GM19351 (cell line): ENCODE data around the gene POR.
"Not testable (repeated sequence)": the region's sequence is repeated elsewhere in the genome, so short reads cannot be mapped to it uniquely, and the experiment has no call there.

Experiments used
- ATAC-seq: cut with Tn5 transposase; IDR thresholded peaks from one replicate; pipeline ENCODE4 v1.9.1; 2021; ENCODE audit warnings: mild to moderate bottlenecking, moderate library complexity; ENCODE audit not compliant: unreplicated experiment

POR gene

DNA sequence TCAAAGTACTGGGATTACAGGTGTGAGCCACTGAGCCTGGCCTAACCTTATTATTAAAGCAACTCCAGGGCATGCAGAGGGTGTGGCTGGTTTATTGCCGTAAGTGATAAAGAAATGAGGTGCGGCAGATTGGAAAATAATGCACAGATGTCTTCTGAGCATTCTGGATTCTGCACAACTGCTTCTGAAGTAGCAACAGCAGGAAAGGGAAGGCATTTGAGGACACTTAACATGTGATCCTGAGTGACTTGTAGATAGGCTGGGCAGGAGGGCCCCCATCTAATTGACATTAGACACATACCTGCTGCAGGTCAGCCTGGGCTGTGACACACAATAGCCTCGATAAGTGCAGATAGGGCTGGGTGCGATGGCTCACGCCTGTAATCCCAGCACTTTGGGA is 30.5 kb upstream of the POR start:
- no peak for ATAC-seq

- no peak for ATAC-seq
Measured at GRCh38 chr7:75885036-75885435, 29.9 kb upstream of the POR start.

- no peak for ATAC-seq
Measured at GRCh38 chr7:75887669-75888369, 27.1 kb upstream of the POR start.

GRCh38 chr7:75888464-75889222 is 26.3 kb upstream of the POR start:
- ATAC-seq = no peak

DNA sequence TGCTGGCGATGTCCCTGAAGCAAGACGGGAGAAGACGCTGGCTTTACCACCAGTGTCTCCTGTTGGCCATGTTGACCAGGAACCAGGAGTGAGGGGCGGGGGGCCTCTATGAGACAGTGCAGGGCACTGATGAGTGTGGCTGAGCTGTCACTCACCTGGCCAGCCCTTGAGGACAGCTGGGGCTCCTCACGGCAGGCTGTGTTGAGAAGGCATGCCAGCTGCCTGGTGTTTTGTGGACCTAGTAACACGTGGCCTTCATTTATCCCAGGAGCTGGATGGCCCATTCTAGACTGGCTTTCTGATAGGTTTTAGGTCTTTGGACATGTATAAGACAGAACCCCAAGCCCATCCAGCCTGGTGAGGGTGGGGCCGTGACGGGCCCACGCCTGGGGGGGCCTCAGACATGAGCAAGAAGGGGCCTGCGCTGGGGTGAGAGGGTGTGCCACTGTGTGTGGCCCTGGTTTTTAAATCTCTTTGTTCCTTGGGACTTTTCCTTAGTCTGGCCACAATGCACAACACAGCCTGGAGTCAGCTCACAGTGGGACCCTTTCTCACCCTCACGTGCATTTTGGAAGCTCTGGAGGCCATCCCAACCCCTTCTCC is 25.6 kb upstream of the POR start:
- no peak for ATAC-seq

DNA sequence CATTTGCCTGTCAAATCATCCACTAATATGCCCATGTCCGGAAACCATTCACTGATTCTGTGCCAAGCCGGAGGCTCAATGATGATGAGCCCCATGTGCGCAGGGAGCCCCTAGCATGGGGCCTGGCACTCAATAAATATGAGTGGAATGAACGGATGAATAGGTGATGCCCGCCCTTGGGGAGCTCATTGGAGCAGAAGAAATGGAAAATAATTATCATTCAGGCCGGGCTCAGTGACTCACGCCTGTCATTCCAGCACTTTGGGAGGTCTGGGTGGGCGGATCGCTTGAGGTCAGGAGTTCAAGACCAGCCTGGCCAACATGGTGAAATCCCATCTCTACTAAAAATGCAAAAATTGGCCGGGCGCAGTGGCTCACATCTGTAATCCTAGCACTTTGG is 25.1 kb upstream of the POR start:
- ATAC-seq = no peak

DNA sequence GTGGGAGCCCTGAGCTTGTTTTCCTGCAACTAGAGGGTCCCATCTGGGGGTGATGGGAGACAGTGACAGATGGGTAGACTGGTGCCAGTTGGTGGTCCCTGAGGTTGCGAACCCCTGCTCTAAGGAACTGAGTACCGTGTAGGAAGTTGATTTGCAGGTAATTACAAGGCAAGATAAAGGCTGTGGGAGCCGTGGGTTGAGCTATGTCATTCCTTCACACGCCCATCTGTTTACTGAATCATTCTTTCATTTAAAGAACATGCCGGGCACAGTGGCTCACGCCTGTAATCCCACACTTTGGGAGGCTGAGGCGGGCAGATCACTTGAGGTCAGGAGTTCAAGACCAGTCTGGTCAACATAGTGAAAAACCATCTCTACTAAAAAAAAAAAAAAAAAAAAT is 23.7 kb upstream of the POR start:
- ATAC-seq = not testable (repeated sequence)

DNA sequence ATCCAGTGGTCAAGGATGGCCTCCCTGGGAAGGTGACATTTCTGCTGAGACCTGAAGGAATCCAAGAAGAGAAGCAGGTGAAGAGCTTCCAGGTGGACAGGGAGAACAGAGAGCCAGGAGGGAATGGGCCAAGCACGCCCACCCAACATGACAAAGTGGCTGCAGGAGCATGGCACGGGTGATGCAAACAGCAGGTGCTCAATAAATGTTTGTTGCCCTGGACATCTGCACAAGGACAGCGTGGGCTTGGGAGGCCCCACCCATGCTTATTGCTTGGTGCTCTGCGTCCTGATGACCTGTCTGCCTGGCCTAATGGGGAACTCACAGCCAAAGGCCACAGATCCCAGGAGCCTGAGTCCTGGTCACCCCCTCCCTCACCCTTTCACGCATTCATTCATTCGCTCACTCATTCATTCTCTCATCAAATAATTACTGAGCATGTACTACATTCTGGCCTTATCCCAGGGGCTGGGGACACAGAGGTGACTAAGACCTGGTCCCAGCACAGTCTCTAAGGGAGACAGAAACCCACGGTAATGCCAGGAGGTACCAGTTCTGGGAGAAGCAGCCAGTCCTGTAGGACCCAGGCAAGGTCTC is 23.0 kb upstream of the POR start:
- ATAC-seq = no peak

GRCh38 chr7:75892634-75893272 is 22.2 kb upstream of the POR start:
- ATAC-seq = no peak

DNA sequence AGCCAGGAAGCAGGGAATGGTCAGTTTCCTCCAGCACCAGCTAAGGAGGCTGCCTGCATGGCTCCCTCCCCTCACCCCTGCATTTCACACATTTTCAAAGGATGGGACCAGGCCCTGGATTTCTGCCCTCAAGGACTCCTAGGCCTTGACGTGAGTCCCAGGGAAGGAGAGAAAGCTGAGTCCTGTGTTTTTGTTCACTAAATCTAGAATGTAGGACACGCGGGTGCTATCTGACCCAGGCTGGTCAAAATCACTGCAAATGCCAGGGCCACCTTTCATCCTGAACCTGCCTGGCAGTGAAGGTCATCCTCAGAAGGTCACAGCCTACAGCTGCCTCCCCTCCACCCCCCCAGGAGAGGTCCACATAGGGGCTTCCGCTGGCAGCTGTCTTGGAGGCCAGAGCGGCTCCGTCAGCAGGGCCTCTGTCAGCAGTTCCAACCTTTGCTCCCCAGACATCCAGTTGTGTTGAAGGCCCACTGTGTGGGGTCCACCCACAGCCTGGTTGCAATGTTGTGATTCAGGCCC is 18.1 kb upstream of the POR start:
- ATAC-seq = no peak

DNA sequence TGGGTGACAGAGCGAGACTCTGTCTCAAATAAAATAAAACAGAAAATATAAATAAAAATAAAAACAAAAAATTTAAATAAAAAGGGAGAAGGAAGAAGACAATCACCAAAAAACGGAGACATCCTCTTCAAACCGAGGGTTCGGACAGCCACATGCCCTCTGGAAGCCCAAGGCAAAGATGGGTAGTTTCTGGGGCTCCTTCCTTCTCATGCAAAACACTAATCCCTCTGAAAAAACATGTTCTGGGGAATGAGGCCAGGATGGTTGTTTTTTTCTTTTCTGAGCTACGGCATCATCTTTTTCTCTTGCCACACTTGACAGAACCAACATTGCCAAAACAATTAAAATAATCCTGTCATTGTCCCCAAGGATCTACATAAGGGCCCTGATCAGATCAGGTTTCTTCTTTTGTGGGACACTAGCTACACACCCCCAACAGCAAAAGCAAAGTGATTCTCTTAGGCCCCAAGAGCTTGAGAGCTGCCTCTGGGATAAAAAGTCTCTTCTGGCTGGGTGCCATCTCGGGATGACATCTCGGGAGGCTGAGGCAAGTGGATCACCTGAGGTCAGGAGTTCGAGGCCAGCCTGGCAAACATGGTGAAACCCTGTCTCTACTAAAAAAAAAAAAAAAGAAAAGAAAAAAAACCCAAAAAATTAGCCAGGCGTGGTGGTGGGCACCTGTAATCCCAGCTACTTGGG is 14.2 kb upstream of the POR start:
- no peak for ATAC-seq

DNA sequence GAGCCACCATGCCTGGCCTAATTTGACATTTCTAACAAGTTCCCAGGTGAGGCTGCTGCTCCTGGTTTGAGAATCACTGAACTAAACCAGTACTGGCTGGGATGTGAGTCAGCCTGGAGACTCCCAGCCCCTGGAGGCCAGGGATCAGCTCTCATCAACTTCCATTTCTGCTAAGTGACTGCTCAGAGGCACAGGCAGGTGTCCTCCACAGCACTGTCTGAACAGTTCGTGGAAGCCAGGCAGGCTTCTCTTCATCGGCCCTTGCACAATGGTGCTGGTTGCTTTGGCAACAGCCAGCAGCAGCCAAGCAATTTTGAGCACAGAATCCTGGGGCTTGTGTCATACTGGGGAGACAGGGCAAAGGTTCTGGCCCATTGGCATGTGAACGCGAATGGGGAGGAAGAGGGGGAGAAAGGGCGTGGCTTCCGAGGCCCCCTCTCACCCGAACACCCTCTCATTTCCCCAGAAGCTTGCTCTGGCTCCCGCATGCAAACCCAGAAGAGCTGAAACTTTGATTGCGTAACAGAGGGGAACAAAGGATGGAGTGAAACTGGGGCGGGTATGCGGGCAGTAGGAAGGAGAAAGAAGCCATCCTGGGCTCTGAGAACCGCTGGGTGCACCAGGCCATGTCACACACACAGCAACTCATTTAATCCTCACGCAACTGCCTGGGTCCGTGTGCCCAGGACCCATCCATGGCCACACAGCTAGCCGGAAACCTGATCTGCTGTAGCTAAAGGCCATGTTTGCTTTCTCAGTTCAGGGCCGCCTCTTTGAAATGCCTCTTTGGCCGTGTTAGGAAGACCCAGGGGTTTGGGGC is 9.0 kb upstream of the POR start:
- ATAC-seq = no peak

DNA sequence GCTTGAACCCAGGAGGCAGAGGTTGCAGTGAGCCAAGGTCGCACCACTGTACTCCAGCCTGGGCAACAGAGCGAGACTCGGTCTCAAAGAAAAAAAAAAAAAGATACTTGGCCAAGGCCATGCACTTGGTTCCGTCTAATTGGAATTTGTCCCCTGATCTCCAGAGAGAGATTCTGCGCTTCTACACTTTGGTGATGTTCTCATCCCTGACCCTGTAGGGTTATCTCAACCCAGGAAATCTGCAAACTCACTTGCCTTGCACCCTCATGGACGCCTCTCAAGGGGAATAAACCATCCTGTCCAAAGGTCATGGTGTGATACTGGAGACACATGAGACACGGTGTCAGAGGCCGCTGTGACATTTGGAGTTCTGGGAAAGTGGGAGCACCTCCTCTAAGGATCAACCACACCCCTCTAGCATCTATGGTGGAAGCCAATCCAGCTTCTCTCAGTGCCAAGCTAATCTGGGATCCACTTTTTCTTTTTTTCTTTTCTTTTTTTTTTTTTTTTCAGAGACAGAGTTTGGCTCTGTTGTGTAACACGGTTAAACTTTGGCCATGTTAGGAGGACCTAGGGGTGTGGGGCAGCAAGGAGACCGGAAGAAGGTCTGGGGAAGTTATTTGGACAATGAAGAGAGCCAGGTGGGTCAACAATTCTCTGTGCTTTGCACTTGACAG is 7.8 kb upstream of the POR start:
- no peak for ATAC-seq

DNA sequence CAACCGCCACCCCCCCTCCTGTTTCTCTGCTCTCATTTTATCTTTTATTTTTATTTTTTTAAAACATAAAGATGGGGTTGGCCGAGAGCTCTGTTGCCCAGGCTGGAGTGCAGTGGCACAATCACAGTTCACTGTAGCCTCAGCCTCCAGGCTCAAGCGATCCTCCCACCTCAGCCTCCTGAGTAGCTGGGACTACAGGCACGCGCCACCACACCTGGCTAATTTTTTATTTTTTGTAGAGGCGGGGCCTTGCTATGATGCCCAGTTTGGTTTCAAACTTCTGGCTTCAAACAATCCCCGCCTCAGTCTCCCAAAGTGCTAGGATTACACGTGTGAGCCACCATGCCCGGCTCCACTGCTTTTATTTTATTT is 7.3 kb upstream of the POR start:
- ATAC-seq = not testable (repeated sequence)

GRCh38 chr7:75909521-75910132 is 5.3 kb upstream of the POR start:
- ATAC-seq = no peak

DNA sequence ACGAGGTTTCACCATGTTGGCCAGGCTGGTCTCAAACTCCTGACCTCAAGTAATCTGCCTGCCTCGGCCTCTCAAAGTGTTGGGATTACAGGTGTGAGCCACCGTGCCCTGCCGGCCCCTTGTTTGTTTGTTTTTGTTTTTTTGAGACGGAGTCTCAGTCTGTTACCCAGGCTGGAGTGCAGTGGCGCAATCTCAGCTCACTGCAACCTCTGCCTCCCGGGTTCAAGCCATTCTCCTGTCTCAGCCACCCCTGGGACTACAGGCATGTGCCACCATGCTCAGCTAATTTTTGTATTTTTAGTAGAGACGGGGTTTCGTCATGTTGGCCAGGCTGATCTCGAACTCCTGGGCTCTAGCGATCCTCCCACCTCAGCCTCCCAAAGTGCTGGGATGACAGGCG is 3.8 kb upstream of the POR start:
- not testable (repeated sequence) for ATAC-seq

- no peak for ATAC-seq
Measured at GRCh38 chr7:75913437-75913836, 1.5 kb upstream of the POR start.

DNA sequence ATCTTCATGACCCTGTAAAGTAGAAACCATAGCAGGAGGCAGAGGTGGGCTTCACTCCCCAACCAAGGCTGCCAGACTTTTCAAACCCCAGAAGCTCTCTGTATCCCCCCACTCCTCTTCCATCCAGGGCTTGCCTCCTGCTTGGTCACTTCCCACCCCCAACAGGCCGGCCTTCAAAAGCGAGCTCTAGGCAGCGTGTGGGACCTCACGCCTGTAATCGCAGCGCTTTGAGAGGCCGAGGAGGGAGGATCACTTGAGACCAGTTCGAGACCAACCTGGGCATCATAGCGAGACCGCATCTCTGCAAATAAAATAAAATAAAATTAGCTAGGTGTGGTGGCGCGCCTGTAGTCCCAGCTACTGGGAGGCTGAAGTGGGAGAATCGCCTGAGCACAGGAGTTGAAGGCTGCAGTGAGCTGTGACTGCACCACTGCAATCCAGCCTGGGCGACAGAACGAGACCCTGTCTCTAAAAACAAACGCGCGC is 743 bp upstream of the POR start:
- no peak for ATAC-seq
